ENCODE data around the gene AIRE. TPM values are rescaled to one million over a fixed set of nuclear protein-coding genes. Genes with fewer than 3 reads are reported as not detected.

The AIRE gene
- polyA plus RNA-seq, 2 donors, result 0.01 to 0.06 TPM

DNA sequence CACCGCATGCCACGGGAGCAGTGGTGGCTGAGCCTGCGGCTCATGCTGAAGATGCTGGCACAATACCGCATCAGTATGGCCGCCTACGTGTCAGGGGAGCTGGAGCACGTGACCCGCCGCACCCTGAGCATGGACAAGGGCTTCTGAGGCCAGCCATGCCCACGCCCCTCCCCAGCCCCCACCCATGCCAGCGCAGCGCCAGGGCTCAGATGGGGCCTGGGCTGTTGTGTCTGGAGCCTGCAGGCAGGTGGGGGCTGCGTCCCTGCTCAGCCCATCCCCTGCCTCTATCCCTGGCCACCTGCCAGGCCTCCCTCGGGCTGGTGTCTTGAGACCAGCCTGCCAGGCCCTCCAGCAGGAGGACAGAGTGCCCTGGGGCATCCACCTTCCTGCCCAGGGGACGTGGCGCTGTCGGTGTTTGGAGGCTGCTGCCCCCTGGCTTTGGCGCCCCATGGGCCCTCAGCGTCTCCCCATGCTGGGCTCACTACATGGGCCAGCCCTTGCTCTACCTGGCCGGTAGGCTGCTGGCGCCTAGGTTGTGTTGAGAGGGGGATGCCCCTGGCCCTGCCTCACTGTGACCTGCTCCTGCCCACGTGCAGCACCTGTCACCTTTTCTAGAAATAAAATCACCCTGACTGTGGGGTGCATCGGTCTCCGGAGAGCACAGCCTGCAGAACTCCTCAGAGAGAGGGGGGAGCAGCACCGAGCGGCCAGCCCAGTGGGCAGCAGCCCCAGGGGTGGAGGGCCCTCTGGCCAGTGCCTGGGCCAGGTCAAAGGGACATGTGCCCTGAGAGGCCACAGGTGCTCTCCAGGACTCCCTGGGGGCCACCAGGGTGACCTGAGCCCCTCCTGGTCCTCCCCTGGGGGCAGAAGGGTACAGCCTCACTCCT lies 41.3 kb downstream of the AIRE start:
- peaks cover 4 to 57% of the 10 kb centered on the region in 2 donors for H3K36me3 ChIP-seq (ENCODE audit: control insufficient read depth in 2 of 2, insufficient read depth in 2 of 2, low read length in 1 of 2)
- 86 to 90% methylated on average over 24 to 26 of the region's 26 CpGs for WGBS, 2 donors
- no peak overlapping the region for H3K27ac ChIP-seq (ENCODE audit: low read depth in 2 of 2, low read length in 1 of 2)
- no peak overlapping the region for H3K4me3 ChIP-seq (ENCODE audit: low read depth in 1 of 2, low read length in 2 of 2)
- H3K4me1 ChIP-seq (ENCODE audit: control insufficient read depth in 2 of 2, insufficient read depth in 2 of 2, low read length in 1 of 2), result no peaks in the 10 kb centered on the region
- no peaks in the 10 kb centered on the region for H3K9me3 ChIP-seq (ENCODE audit: control insufficient read depth in 2 of 2, insufficient read depth in 1 of 2, low read depth in 1 of 2, low read length in 1 of 2)
- H3K27me3 ChIP-seq (ENCODE audit: control insufficient read depth in 1 of 2, insufficient read depth in 2 of 2, low read length in 2 of 2), result no peaks in the 10 kb centered on the region

DNA sequence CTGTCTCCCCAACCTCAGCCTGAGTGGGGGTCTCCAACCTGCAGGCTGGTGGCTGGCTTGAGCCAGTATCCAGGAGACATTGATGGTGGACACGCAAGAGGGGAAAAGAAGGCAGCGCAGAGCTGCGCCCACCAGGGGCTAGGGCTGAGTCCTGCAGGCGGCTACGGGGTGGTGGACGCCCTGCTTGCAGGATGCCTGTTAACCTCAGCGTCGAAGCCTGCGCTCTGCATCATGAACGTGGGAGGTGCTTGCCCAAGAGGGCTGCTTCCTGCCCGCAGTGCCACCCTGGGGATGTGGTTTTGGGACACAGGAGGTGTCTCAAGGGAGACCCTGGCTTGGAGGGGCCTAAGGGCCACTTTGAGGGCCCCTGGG lies 41.9 kb downstream of the AIRE start:
- WGBS, 2 donors, result 88 to 89% methylated on average over 11 of the region's 11 CpGs
- peaks cover 4 to 55% of the 10 kb centered on the region in 2 donors for H3K36me3 ChIP-seq (ENCODE audit: control insufficient read depth in 2 of 2, insufficient read depth in 2 of 2, low read length in 1 of 2)
- no peak overlapping the region for H3K27ac ChIP-seq (ENCODE audit: low read depth in 2 of 2, low read length in 1 of 2)
- no peaks in the 10 kb centered on the region for H3K4me1 ChIP-seq (ENCODE audit: control insufficient read depth in 2 of 2, insufficient read depth in 2 of 2, low read length in 1 of 2)
- no peak overlapping the region for H3K4me3 ChIP-seq (ENCODE audit: low read depth in 1 of 2, low read length in 2 of 2)
- no peaks in the 10 kb centered on the region for H3K27me3 ChIP-seq (ENCODE audit: control insufficient read depth in 1 of 2, insufficient read depth in 2 of 2, low read length in 2 of 2)
- no peaks in the 10 kb centered on the region for H3K9me3 ChIP-seq (ENCODE audit: control insufficient read depth in 2 of 2, insufficient read depth in 1 of 2, low read depth in 1 of 2, low read length in 1 of 2)

DNA sequence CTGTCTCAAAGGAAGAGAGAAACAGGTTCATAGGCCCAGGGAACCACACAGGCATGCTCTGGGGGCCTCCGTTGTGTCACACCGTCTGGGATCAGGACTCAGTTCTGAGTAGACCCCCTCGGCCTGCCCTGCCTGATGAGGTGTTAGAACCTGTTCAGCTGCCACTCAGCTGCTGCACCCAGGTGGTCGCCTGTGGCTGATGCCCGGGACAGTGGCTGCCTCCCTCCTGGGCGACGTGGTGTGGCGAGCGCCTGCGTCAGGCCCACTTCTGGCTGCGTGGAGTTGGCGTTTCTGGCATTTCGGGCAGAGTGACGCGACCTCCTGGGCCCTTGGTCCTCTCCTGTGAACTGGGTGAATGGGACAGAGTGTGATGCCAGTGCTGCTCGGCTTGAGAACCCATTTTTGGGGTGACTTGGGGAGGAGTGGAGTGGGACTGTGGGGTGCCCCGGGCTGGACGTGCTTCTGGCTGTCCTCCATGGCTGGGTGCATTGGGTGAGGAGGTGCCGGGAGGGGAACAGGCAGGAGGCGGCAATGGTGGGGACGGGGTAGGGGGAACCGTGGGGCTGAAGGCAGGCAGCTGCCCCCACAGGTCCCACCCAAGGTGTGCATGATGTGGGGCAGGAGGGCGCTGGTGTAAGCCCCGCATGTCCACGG lies 42.7 kb downstream of the AIRE start:
- Histone ChIP-seq H3K9me3 (ENCODE audit: control insufficient read depth in 2 of 2, insufficient read depth in 1 of 2, low read depth in 1 of 2, low read length in 1 of 2) (no peaks in the 10 kb centered on the region), H3K27ac (ENCODE audit: low read depth in 2 of 2, low read length in 1 of 2) (no peak overlapping the region), H3K4me1 (ENCODE audit: control insufficient read depth in 2 of 2, insufficient read depth in 2 of 2, low read length in 1 of 2) (no peaks in the 10 kb centered on the region), H3K36me3 (ENCODE audit: control insufficient read depth in 2 of 2, insufficient read depth in 2 of 2, low read length in 1 of 2) (peaks cover 4 to 49% of the 10 kb centered on the region in 2 donors), H3K27me3 (ENCODE audit: control insufficient read depth in 1 of 2, insufficient read depth in 2 of 2, low read length in 2 of 2) (no peaks in the 10 kb centered on the region), H3K4me3 (ENCODE audit: low read depth in 1 of 2, low read length in 2 of 2) (no peak overlapping the region)
- WGBS, 2 donors, result 78 to 79% methylated on average over 25 of the region's 25 CpGs

DNA sequence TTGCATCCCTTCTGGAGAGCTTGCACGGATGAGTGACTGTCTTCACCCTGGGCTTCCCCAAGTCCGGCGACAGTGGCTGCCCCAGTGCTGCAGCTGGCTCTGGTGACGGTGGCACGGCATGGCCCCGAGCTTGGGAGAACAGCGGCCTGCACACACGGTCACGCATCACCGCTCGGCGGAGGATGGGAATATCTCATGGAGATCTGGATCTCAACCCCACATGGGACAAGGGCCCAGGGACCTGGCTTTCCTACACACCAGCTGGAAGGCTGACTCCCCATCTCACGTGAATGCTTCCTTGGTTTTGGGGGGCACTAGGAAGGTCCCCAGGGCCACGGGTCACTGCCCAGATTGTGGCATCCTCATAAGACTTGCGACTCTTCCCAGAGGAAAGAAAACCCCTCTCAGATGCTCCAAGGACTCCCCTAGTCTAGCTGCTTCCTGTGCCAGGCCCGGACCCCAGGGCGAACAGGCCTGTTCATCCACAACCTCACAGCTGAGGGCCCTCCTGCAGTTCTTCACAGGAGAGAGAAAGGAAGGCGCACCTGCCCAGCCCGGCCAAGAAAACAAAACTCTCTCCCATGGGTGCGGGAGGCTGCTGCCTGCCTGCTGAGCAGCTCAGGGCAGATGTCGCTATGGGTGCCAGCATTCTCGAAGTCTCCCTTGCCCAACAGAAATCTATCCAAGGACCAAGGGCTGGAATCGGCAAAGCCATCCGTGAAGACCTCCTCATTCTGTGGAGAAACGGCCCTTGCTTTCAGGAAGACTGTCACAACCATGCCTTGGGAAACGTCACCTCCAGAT lies 43.6 kb downstream of the AIRE start:
- Histone ChIP-seq H3K4me3 (ENCODE audit: low read depth in 1 of 2, low read length in 2 of 2) (no peak overlapping the region), H3K27ac (ENCODE audit: low read depth in 2 of 2, low read length in 1 of 2) (no peak overlapping the region), H3K4me1 (ENCODE audit: control insufficient read depth in 2 of 2, insufficient read depth in 2 of 2, low read length in 1 of 2) (peaks cover 0 to 5% of the 10 kb centered on the region in 2 donors), H3K36me3 (ENCODE audit: control insufficient read depth in 2 of 2, insufficient read depth in 2 of 2, low read length in 1 of 2) (peaks cover 4 to 40% of the 10 kb centered on the region in 2 donors), H3K9me3 (ENCODE audit: control insufficient read depth in 2 of 2, insufficient read depth in 1 of 2, low read depth in 1 of 2, low read length in 1 of 2) (no peaks in the 10 kb centered on the region), H3K27me3 (ENCODE audit: control insufficient read depth in 1 of 2, insufficient read depth in 2 of 2, low read length in 2 of 2) (no peaks in the 10 kb centered on the region)
- WGBS, 2 donors, result 63 to 66% methylated on average over 26 of the region's 26 CpGs

DNA sequence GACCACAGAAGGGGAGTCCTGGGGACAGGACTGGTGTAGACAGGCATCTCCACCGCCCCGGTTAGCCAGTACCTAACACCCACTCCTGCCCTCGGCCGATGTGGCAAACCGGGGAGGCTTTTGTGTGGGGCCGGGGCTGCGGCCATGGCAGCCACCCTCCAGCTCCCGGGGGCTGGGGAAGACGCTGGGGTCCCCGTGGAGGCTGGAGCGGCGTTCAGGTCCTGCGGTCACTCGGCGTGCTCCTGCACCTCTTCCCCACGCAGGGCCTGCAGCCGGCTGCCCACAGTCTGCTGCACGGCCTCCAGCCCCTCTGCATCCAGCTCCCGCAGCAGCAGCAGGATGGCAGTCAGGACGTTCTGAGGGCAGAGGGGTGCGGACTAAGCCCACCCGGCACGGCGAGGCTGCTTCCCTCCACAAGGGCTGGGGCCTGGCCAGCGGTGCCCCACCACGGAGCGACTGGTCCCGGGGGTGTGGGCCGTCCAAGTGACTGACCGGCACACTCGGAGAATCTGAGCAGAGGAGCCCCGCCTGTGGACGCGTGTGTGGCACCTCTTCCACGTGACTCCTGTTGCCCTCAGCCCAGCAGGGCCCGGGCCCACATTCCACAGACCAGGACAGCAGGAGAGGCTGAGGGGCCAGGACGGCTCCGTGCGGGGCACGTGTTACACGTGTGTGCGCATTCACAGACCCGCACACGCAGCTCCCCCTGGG lies 44.5 kb downstream of the AIRE start:
- peaks cover 0 to 7% of the 10 kb centered on the region in 2 donors for H3K4me1 ChIP-seq (ENCODE audit: control insufficient read depth in 2 of 2, insufficient read depth in 2 of 2, low read length in 1 of 2)
- WGBS, 2 donors, result 83 to 90% methylated on average over 42 to 44 of the region's 44 CpGs
- H3K4me3 ChIP-seq (ENCODE audit: low read depth in 1 of 2, low read length in 2 of 2), result no peak overlapping the region
- H3K27me3 ChIP-seq (ENCODE audit: control insufficient read depth in 1 of 2, insufficient read depth in 2 of 2, low read length in 2 of 2), result no peaks in the 10 kb centered on the region
- peaks cover 0 to 32% of the 10 kb centered on the region in 2 donors for H3K36me3 ChIP-seq (ENCODE audit: control insufficient read depth in 2 of 2, insufficient read depth in 2 of 2, low read length in 1 of 2)
- no peaks in the 10 kb centered on the region for H3K9me3 ChIP-seq (ENCODE audit: control insufficient read depth in 2 of 2, insufficient read depth in 1 of 2, low read depth in 1 of 2, low read length in 1 of 2)
- no peak overlapping the region for H3K27ac ChIP-seq (ENCODE audit: low read depth in 2 of 2, low read length in 1 of 2)

DNA sequence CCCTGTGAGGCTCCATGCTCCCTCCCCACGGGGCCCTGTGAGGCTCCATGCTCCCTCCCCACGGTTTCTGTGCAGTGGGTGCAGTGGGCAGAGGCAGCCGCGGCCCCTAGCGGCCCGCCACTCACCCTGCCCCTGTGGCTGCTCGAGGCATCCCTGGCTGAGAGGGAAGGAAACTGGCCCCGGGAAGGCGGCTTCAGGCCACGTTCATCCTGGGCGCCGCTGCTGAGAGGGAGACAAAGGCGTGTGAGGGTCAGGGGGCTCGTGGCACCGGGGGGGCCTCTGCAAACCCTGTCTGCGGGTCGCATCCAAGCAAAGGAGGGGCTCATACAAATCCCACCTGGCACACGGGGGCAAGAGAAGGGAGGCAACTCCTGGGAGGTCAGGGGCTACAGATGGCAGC lies 45.0 kb downstream of the AIRE start:
- Histone ChIP-seq H3K4me3 (ENCODE audit: low read depth in 1 of 2, low read length in 2 of 2) (no peak overlapping the region), H3K27me3 (ENCODE audit: control insufficient read depth in 1 of 2, insufficient read depth in 2 of 2, low read length in 2 of 2) (no peaks in the 10 kb centered on the region), H3K27ac (ENCODE audit: low read depth in 2 of 2, low read length in 1 of 2) (no peak overlapping the region), H3K4me1 (ENCODE audit: control insufficient read depth in 2 of 2, insufficient read depth in 2 of 2, low read length in 1 of 2) (peaks cover 0 to 7% of the 10 kb centered on the region in 2 donors), H3K36me3 (ENCODE audit: control insufficient read depth in 2 of 2, insufficient read depth in 2 of 2, low read length in 1 of 2) (peaks cover 0 to 29% of the 10 kb centered on the region in 2 donors), H3K9me3 (ENCODE audit: control insufficient read depth in 2 of 2, insufficient read depth in 1 of 2, low read depth in 1 of 2, low read length in 1 of 2) (no peaks in the 10 kb centered on the region)
- 78 to 80% methylated on average over 18 of the region's 18 CpGs for WGBS, 2 donors

DNA sequence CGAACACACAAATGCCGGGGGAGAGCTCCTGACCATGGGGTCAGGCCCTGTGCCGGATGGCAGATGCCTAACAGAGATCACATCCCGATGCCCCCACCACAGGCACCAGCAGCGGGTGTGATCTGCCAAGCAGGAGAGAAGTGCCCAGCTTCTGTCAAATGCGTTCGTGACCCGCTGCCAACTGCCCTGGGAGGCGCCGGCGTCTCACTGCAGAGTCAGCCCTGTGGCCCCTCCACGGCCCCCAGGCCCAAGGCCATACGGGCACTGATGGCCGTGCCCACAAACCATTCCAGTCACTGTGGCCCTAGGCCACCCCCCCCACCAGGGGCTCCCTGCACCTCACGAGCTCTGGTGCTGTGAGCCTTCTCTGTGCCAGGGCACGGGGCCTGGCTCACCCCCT lies 45.5 kb downstream of the AIRE start:
- peaks cover 0 to 7% of the 10 kb centered on the region in 2 donors for H3K4me1 ChIP-seq (ENCODE audit: control insufficient read depth in 2 of 2, insufficient read depth in 2 of 2, low read length in 1 of 2)
- no peak overlapping the region for H3K4me3 ChIP-seq (ENCODE audit: low read depth in 1 of 2, low read length in 2 of 2)
- H3K27me3 ChIP-seq (ENCODE audit: control insufficient read depth in 1 of 2, insufficient read depth in 2 of 2, low read length in 2 of 2), result no peaks in the 10 kb centered on the region
- H3K36me3 ChIP-seq (ENCODE audit: control insufficient read depth in 2 of 2, insufficient read depth in 2 of 2, low read length in 1 of 2), result peaks cover 1 to 24% of the 10 kb centered on the region in 2 donors
- no peaks in the 10 kb centered on the region for H3K9me3 ChIP-seq (ENCODE audit: control insufficient read depth in 2 of 2, insufficient read depth in 1 of 2, low read depth in 1 of 2, low read length in 1 of 2)
- H3K27ac ChIP-seq (ENCODE audit: low read depth in 2 of 2, low read length in 1 of 2), result no peak overlapping the region
- 71 to 84% methylated on average over 15 to 16 of the region's 16 CpGs for WGBS, 2 donors

DNA sequence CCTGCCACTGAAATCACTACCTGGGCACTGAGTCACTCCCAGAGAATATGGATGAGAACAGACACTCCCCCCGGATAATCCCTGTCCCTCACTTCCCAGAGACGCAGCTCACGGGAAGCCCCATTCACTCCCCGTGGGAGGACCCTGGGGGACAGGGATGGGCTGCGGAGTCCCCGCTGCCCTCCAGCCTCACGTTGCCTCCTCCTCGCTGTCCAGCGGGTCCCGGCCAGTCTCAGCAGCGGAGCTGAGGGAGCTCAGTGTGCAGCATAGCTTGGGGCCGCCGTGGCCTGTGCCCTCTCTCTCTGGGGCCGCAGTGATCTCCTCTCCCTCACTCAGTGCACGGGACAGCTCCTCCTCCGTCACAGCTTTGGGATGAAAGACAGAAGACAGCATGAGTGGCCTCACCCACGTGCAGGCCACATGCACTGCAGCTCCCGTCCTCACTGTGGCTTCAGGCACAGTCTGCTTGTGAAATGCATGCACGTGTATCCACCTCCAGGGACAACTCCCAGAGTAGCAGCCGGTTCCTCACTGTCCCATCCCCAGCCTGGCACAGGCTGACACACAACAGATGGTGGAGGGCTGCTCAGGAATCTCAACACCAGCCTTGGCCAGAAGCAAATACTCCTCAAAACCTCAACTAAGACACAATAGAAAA lies 46.1 kb downstream of the AIRE start:
- Histone ChIP-seq H3K4me1 (ENCODE audit: control insufficient read depth in 2 of 2, insufficient read depth in 2 of 2, low read length in 1 of 2) (peaks cover 0 to 7% of the 10 kb centered on the region in 2 donors), H3K4me3 (ENCODE audit: low read depth in 1 of 2, low read length in 2 of 2) (no peak overlapping the region), H3K27me3 (ENCODE audit: control insufficient read depth in 1 of 2, insufficient read depth in 2 of 2, low read length in 2 of 2) (no peaks in the 10 kb centered on the region), H3K27ac (ENCODE audit: low read depth in 2 of 2, low read length in 1 of 2) (no peak overlapping the region), H3K9me3 (ENCODE audit: control insufficient read depth in 2 of 2, insufficient read depth in 1 of 2, low read depth in 1 of 2, low read length in 1 of 2) (no peaks in the 10 kb centered on the region), H3K36me3 (ENCODE audit: control insufficient read depth in 2 of 2, insufficient read depth in 2 of 2, low read length in 1 of 2) (peaks cover 4 to 20% of the 10 kb centered on the region in 2 donors)
- WGBS, 2 donors, result 66 to 67% methylated on average over 20 of the region's 20 CpGs
